Measurements from ENCODE around the gene RUFY4. TPM values are rescaled to one million over a fixed set of nuclear protein-coding genes. Genes with fewer than 3 reads are reported as not detected.
A peak's percentile ranks its signal among the peaks of the same experiment; 100 is the strongest.

Gene RUFY4
- total and polyA plus RNA-seq, 8 donors, result 0.08 to 0.31 TPM; not detected in 6

- intact Hi-C loops (cut with DNase I), result no loop called here
- peak in 3 of 4 donors; percentile 53 to 78 (median 71) for ATAC-seq
Measured at GRCh38 chr2:218074031-218074430, 5.0 kb downstream of the RUFY4 start.

GRCh38 chr2:218075975-218076811 lies 7.1 kb downstream of the RUFY4 start:
- no peak for TF ChIP-seq CTCF (IDR thresholded peaks at IDR 0.05)
- FAIRE-seq (no peak), ATAC-seq (no peak), DNase-seq (peak in 1 of 6 donors; percentile 40)
- Histone ChIP-seq H3K9me3 (no peaks in the 10 kb centered on the region), H3K4me1 (no peaks in the 10 kb centered on the region), H3K27ac (no peak overlapping the region), H3K27me3 (no peaks in the 10 kb centered on the region), H3K4me3 (no peak overlapping the region), H3K36me3 (no peaks in the 10 kb centered on the region)
- intact Hi-C loops (cut with DNase I), result no loop called here
- 78 to 81% methylated on average over 8 to 10 of the region's 10 CpGs for WGBS, 2 donors

More at GRCh38 chr2:218074031-218074430, 5.0 kb downstream of the RUFY4 start:
- H3K4me3 ChIP-seq, result no peak overlapping the region
- no peak for FAIRE-seq
- H3K36me3 ChIP-seq, result no peaks in the 10 kb centered on the region
- H3K27ac ChIP-seq, result no peak overlapping the region
- peak in 2 of 6 donors; percentile 37 to 44 for DNase-seq
- H3K27me3 ChIP-seq, result no peaks in the 10 kb centered on the region
- TF ChIP-seq CTCF (IDR thresholded peaks at IDR 0.05), result peak in 2 of 4 donors; percentile 31 to 34
- no peaks in the 10 kb centered on the region for H3K4me1 ChIP-seq
- WGBS, 2 donors, result 34 to 43% methylated on average over 7 of the region's 7 CpGs
- no peaks in the 10 kb centered on the region for H3K9me3 ChIP-seq

- Histone ChIP-seq H3K4me1 (no peaks in the 10 kb centered on the region), H3K9me3 (no peaks in the 10 kb centered on the region), H3K27me3 (no peaks in the 10 kb centered on the region), H3K36me3 (no peaks in the 10 kb centered on the region), H3K4me3 (no peak overlapping the region), H3K27ac (no peak overlapping the region)
- peak in 1 of 6 donors; percentile 24 for DNase-seq
- WGBS, 2 donors, result 74 to 86% methylated on average over 9 of the region's 9 CpGs
- no peak for FAIRE-seq
- intact Hi-C loops (cut with DNase I), result no loop called here
- no peak for TF ChIP-seq CTCF (IDR thresholded peaks at IDR 0.05)
- no peak for ATAC-seq
Measured at GRCh38 chr2:218077464-218078216, 8.6 kb downstream of the RUFY4 start.

- Histone ChIP-seq H3K27ac (no peak overlapping the region), H3K4me3 (no peak overlapping the region), H3K4me1 (no peaks in the 10 kb centered on the region), H3K9me3 (no peaks in the 10 kb centered on the region), H3K36me3 (no peaks in the 10 kb centered on the region), H3K27me3 (no peaks in the 10 kb centered on the region)
- no peak for TF ChIP-seq CTCF (IDR thresholded peaks at IDR 0.05)
- DNase-seq, result peak in 1 of 6 donors; percentile 36
- intact Hi-C loops (cut with DNase I), result no loop called here
- WGBS, 2 donors, result 71 to 78% methylated on average over 15 of the region's 15 CpGs
- no peak for ATAC-seq
- FAIRE-seq, result no peak
Measured at GRCh38 chr2:218079943-218080913, 11.2 kb downstream of the RUFY4 start.

All from pancreas (tissue), 10 donors.